ENCODE data around the gene TECPR1.

DNA sequence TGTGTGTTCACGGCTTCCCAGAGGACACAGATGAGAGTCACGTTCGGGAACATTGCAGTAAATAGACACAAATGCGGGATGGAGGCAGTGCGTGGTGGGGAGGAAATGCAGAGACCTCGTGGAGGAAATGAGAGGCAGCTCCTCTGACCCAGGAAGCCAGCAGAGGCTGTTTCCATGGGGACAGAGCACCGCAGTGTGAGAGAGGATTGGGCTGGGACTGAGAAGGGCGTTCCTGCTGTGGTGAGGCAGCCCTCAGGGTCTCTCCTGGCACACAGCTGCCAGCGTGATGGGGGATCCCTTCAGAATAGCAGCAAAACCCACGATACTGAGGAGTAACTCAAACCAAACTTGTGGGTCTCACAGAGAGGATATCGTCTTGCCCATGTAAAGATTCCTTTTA is 62.5 kb downstream of the TECPR1 start:
- TF ChIP-seq, protein P1, sequence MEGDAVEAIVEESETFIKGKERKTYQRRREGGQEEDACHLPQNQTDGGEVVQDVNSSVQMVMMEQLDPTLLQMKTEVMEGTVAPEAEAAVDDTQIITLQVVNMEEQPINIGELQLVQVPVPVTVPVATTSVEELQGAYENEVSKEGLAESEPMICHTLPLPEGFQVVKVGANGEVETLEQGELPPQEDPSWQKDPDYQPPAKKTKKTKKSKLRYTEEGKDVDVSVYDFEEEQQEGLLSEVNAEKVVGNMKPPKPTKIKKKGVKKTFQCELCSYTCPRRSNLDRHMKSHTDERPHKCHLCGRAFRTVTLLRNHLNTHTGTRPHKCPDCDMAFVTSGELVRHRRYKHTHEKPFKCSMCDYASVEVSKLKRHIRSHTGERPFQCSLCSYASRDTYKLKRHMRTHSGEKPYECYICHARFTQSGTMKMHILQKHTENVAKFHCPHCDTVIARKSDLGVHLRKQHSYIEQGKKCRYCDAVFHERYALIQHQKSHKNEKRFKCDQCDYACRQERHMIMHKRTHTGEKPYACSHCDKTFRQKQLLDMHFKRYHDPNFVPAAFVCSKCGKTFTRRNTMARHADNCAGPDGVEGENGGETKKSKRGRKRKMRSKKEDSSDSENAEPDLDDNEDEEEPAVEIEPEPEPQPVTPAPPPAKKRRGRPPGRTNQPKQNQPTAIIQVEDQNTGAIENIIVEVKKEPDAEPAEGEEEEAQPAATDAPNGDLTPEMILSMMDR (conservative IDR thresholded peaks at IDR 0.05; ENCODE audit: low read length), result no peak
- TF ChIP-seq EZH2phosphoT487 (IDR thresholded peaks at IDR 0.05; ENCODE audit: borderline replicate concordance, low read depth, low read length), result no peak
